GM21381 (cell line): ENCODE measurements around the gene TTC28.

Experiments
- ATAC-seq: cut with Tn5 transposase; IDR thresholded peaks from one replicate; pipeline ENCODE4 v1.9.1; 2021; ENCODE audit warnings: mild to moderate bottlenecking, moderate library complexity; ENCODE audit not compliant: unreplicated experiment

Gene TTC28

GRCh38 chr22:28034145-28034759, 645.4 kb downstream of the TTC28 start:
- ATAC-seq: no peak

- no peak for ATAC-seq
These were observed 646.8 kb downstream of the TTC28 start for GRCh38 chr22:28032861-28033260.

GRCh38 chr22:28031383-28031922, 648.2 kb downstream of the TTC28 start:
- ATAC-seq: no peak

- no peak for ATAC-seq
These were observed 649.2 kb downstream of the TTC28 start for GRCh38 chr22:28030473-28030872.

GRCh38 chr22:28029956-28030355, 649.7 kb downstream of the TTC28 start:
- ATAC-seq: no peak

- ATAC-seq: no peak
These were observed 650.3 kb downstream of the TTC28 start for GRCh38 chr22:28029201-28029948.

- no peak for ATAC-seq
These were observed 651.9 kb downstream of the TTC28 start for GRCh38 chr22:28027453-28028448.

GRCh38 chr22:28025866-28026575, 653.6 kb downstream of the TTC28 start:
- ATAC-seq: no peak

- no peak for ATAC-seq
These were observed 654.3 kb downstream of the TTC28 start for GRCh38 chr22:28025333-28025732.

GRCh38 chr22:28024422-28024888, 655.2 kb downstream of the TTC28 start:
- no peak for ATAC-seq

- ATAC-seq: no peak
These were observed 655.9 kb downstream of the TTC28 start for GRCh38 chr22:28023774-28024173.

- no peak for ATAC-seq
These were observed 656.6 kb downstream of the TTC28 start for GRCh38 chr22:28023036-28023435.

GRCh38 chr22:28021998-28022660, 657.5 kb downstream of the TTC28 start:
- ATAC-seq: no peak

- ATAC-seq: no peak
These were observed 658.3 kb downstream of the TTC28 start for GRCh38 chr22:28021116-28021997.

- no peak for ATAC-seq
These were observed 659.5 kb downstream of the TTC28 start for GRCh38 chr22:28019881-28020861.

GRCh38 chr22:28019360-28019759, 660.3 kb downstream of the TTC28 start:
- no peak for ATAC-seq

GRCh38 chr22:28018461-28018927, 661.1 kb downstream of the TTC28 start:
- no peak for ATAC-seq

GRCh38 chr22:28017859-28018258, 661.8 kb downstream of the TTC28 start:
- no peak for ATAC-seq
